ENCODE data around the gene JAK2. TPM values are rescaled to one million over a fixed set of nuclear protein-coding genes. Genes with fewer than 3 reads are reported as not detected.

JAK2 gene
- 5.3 to 6.7 TPM (median 6.6 TPM) in 3 replicates for total RNA-seq

DNA sequence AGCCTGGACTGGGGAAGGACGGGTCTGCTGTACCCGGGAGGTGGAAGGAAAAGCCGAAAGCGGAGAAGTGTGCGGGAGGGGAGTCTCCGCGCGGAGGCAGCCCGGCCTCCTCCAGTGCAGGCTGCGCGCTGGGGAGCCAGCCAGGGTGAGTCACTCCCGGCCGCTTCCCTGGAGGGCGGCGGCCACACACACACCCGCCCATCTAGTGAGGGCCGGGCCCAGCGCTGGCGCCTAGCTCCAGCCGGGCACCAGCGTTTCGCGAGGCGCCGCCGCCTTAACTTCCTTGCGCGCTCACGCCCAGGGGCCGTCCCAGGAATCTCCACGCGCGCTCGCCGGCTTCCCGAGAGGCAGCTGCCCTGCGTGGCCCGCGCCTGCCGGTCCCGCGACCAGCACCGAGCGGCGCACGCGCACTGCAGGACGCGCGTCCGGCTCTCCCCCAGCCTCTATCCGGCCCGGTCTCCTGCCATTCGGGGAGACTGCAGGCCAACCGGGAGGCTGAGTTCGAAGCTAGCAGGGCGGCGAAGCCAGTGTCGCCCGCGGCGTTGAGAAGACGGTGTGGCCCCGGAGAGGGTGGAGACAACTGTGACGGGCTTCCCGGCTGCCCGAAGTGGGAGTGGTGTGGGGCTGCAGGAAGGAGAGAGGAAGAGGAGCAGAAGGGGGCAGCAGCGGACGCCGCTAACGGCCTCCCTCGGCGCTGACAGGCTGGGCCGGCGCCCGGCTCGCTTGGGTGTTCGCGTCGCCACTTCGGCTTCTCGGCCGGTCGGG, at the start of gene JAK2:
Gene JAK2 (plus strand): TSS at position 652 of the 765 bp plus-strand sequence. CDS start 36,716 bp downstream, outside the sequence.
- peak; percentile 78 to 88 for DNase-seq (ENCODE audit: low spot score in 2 of 2, unreplicated experiment in 2 of 2)
- Mint-ChIP-seq H3K4me1 (peaks cover 18% of the 10 kb centered on the region), H3K9me3 (no peaks in the 10 kb centered on the region), H3K4me3 (peak within 1 kb of the TSS; percentile 94), H3K27me3 (ENCODE audit: low read depth) (peaks cover 3% of the 10 kb centered on the region), H3K36me3 (no peaks in the 10 kb centered on the region), H3K27ac (peak within 1 kb of the TSS; percentile 98)
- TF ChIP-seq, protein P1, sequence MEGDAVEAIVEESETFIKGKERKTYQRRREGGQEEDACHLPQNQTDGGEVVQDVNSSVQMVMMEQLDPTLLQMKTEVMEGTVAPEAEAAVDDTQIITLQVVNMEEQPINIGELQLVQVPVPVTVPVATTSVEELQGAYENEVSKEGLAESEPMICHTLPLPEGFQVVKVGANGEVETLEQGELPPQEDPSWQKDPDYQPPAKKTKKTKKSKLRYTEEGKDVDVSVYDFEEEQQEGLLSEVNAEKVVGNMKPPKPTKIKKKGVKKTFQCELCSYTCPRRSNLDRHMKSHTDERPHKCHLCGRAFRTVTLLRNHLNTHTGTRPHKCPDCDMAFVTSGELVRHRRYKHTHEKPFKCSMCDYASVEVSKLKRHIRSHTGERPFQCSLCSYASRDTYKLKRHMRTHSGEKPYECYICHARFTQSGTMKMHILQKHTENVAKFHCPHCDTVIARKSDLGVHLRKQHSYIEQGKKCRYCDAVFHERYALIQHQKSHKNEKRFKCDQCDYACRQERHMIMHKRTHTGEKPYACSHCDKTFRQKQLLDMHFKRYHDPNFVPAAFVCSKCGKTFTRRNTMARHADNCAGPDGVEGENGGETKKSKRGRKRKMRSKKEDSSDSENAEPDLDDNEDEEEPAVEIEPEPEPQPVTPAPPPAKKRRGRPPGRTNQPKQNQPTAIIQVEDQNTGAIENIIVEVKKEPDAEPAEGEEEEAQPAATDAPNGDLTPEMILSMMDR (IDR thresholded peaks at IDR 0.05; ENCODE audit: unreplicated experiment): no peak

DNA sequence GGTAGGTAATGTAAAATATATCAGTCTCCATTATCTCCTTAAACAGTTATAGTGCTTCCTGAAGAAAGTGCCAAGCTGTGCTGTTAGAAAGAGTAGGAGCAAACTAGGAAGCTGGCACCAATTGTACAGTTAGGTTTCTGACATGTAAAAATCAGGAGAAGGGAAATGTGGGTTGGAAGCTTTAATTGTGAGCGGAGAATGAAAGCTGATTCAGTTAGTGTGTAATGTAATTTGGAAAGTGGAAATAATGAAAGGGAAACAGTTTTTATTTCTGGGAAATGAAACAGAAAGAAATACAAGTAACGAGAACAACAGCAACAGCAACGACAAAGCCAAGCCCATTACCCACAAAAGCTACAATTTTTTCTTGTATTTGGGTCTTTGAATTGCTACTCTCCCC, 48.8 kb upstream of the JAK2 start:
- peaks cover 3% of the 10 kb centered on the region for H3K4me1 Mint-ChIP-seq
- no peaks in the 10 kb centered on the region for H3K27me3 Mint-ChIP-seq (ENCODE audit: low read depth)
- TF ChIP-seq, protein P1 (IDR thresholded peaks at IDR 0.05; ENCODE audit: unreplicated experiment): no peak
- H3K36me3 Mint-ChIP-seq: no peaks in the 10 kb centered on the region
- no peaks in the 10 kb centered on the region for H3K9me3 Mint-ChIP-seq
- no peak overlapping the region for H3K4me3 Mint-ChIP-seq
- H3K27ac Mint-ChIP-seq: no peak overlapping the region
- no peak for DNase-seq (ENCODE audit: low spot score in 2 of 2, unreplicated experiment in 2 of 2)

DNA sequence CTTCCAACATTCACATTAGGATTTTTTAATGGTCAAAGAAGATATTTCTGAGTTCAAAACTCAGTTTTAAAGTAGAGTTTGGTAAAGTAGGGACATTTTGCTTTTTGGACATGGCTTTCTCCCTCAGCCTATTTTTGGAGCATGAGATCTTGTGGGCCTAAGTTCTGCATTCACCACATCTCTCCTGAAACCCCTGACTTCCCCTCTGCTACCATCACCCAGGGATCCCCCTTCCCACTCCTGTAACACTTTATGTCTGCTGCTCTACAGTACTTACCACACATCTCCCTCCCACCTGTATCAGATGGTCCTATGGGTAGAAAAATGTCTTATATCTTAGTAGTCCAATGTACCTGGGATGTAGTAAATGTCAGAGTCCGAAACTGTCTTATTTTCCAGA, 48.2 kb upstream of the JAK2 start:
- peaks cover 3% of the 10 kb centered on the region for H3K4me1 Mint-ChIP-seq
- no peaks in the 10 kb centered on the region for H3K27me3 Mint-ChIP-seq (ENCODE audit: low read depth)
- H3K27ac Mint-ChIP-seq: no peak overlapping the region
- TF ChIP-seq, protein P1 (IDR thresholded peaks at IDR 0.05; ENCODE audit: unreplicated experiment): no peak
- no peaks in the 10 kb centered on the region for H3K36me3 Mint-ChIP-seq
- DNase-seq (ENCODE audit: low spot score in 2 of 2, unreplicated experiment in 2 of 2): no peak
- H3K4me3 Mint-ChIP-seq: no peak overlapping the region
- no peaks in the 10 kb centered on the region for H3K9me3 Mint-ChIP-seq

DNA sequence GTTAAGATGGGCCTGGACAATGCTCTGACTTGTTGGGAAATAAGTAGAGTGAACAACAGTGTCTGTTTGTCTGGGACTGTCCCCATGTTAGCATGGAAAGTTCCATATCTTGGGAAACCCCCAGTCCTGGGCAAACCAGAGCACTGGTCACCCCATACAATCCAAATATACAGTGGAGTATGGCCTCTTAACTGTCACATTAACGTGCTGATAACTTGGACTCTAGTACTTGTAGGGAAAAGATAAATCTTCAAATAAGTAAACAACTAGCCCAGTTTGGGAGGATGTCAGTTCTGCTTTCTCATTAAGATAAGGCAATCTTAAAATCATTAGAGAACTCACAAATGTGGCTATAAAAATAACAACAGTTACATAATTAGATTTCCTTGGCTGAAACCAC, 47.6 kb upstream of the JAK2 start:
- Mint-ChIP-seq H3K9me3 (no peaks in the 10 kb centered on the region), H3K27ac (no peak overlapping the region), H3K4me1 (peaks cover 3% of the 10 kb centered on the region), H3K27me3 (ENCODE audit: low read depth) (no peaks in the 10 kb centered on the region), H3K4me3 (no peak overlapping the region), H3K36me3 (no peaks in the 10 kb centered on the region)
- no peak for DNase-seq (ENCODE audit: low spot score in 2 of 2, unreplicated experiment in 2 of 2)
- TF ChIP-seq, protein P1 (IDR thresholded peaks at IDR 0.05; ENCODE audit: unreplicated experiment): no peak

DNA sequence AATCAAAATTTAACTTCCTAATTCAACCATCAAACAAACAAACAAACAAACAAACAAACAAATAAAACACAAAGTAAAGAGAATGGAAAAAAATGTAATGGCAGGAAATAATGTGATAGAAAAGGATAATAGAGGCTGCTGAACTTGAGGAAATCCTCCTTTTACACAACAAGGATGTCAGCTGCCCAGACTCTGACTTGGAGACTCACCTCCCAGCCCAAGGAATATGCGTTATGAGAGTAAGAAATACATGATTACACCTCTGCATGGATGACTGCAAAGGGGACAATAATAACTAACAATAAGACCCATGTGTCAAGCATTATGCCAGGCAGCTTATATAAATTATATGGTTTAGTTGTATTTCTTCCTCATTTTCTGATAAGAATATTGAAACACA, 46.6 kb upstream of the JAK2 start:
- Mint-ChIP-seq H3K27ac (no peak overlapping the region), H3K36me3 (no peaks in the 10 kb centered on the region), H3K27me3 (ENCODE audit: low read depth) (no peaks in the 10 kb centered on the region), H3K4me3 (no peak overlapping the region), H3K9me3 (no peaks in the 10 kb centered on the region), H3K4me1 (no peaks in the 10 kb centered on the region)
- TF ChIP-seq, protein P1 (IDR thresholded peaks at IDR 0.05; ENCODE audit: unreplicated experiment): no peak
- no peak for DNase-seq (ENCODE audit: low spot score in 2 of 2, unreplicated experiment in 2 of 2)
